HCT116 (cell line): ENCODE measurements around the gene MAP2K5. TPM values are rescaled to one million over a fixed set of nuclear protein-coding genes. Genes with fewer than 3 reads are reported as not detected.

Source experiments
- ATAC-seq: fragments of 200-7000 bp; cut with Tn5 transposase; 2 replicates; pipeline ENCODE4 v1.9.1; 2020; ENCODE audit warnings: mild to moderate bottlenecking, moderate library complexity
- BruUV-seq: library from RNA; stranded (reverse); fragments of 400-500 nt; replicated peaks from 2 replicates; lab custom pipeline; 2021; lab: Mats Ljungman, UMichigan
- CTCF ChIA-PET: fragments of 300-600 bp; sonication (Branson Sonifier 250); formaldehyde crosslinking; loops from one replicate; lab custom pipeline; 2021; ENCODE audit warnings: antibody characterized with exemption; lab: Charles Lee
- POLR2A ChIA-PET: fragments of 300-600, 350-600 bp; sonication (Branson Sonifier 250); formaldehyde crosslinking; loops from one replicate; lab custom pipeline; 2021; ENCODE audit warnings: antibody characterized with exemption; lab: Charles Lee
- RAD21 ChIA-PET, 2 experiments: fragments of 300-600 bp; sonication (Branson Sonifier 250); formaldehyde crosslinking; loops; one replicate each; lab custom pipeline; 2023; ENCODE audit warnings: low total read pairs in 2 of 2; ENCODE audit not compliant: uncharacterized antibody in 2 of 2, unreplicated experiment in 2 of 2, low non-redundant PET in 1 of 2; lab: Charles Lee
- DNase-seq: peaks from one replicate; pipeline ENCODE4 v3.0.0-alpha.2; 2010; ENCODE audit warnings: low read depth, low spot score
- H2AFZ ChIP-seq: fragments of 200-600 bp; shearing (Covaris generic), sonication (generic); 2 replicates; pipeline ENCODE4 v1.6.1; 2017; ENCODE audit warnings: low read depth, mixed run types, mixed read lengths, antibody characterized with exemption, low read length; ENCODE audit not compliant: poor library complexity, severe bottlenecking
- H3K27ac ChIP-seq: 2 replicates; pipeline ENCODE4 v1.5.1; 2012; ENCODE audit warnings: low read depth, low read length
- H3K27me3 ChIP-seq: fragments of 200-600 bp; sonication (generic); 2 replicates; pipeline ENCODE4 v1.6.1; 2016; ENCODE audit warnings: mixed run types, low read length, mixed read lengths; ENCODE audit not compliant: insufficient read depth
- H3K36me3 ChIP-seq, 2 experiments: fragments of 200-500 bp in 1 of 2; fragments of 200-600 bp in 1 of 2; sonication (Bioruptor generic) in 1 of 2; sonication (generic) in 1 of 2; 2 replicates each; pipeline versions ENCODE4 v1.5.1 to v1.6.1; 2014 to 2016; ENCODE audit warnings: low read length in 2 of 2, inconsistent platforms in 1 of 2, mixed read lengths in 1 of 2, mixed run types in 1 of 2; ENCODE audit not compliant: insufficient read depth in 2 of 2, control insufficient read depth in 1 of 2
- H3K4me1 ChIP-seq, 2 experiments: fragments of 200-600 bp in 1 of 2; sonication (generic) in 1 of 2; 2 replicates each; pipeline versions ENCODE4 v1.5.1 to v1.6.1; 2012 to 2017; ENCODE audit warnings: low read length in 2 of 2, inconsistent platforms in 1 of 2, mild to moderate bottlenecking in 1 of 2, mixed read lengths in 1 of 2, mixed run types in 1 of 2, moderate library complexity in 1 of 2; ENCODE audit not compliant: insufficient read depth in 2 of 2, control insufficient read depth in 1 of 2
- H3K4me2 ChIP-seq: fragments of 200-600 bp; sonication (generic); 2 replicates; pipeline ENCODE4 v1.6.1; 2017; ENCODE audit warnings: mixed run types, low read length, mixed read lengths
- H3K4me3 ChIP-seq, 2 experiments: fragments of 200-600 bp in 1 of 2; sonication (generic) in 1 of 2; replicated peaks in 1 of 2; 2 replicates each; pipeline ENCODE4 v1.5.1; 2011 to 2016; ENCODE audit warnings: low read length in 2 of 2, control low read depth in 1 of 2, low read depth in 1 of 2, mild to moderate bottlenecking in 1 of 2, mixed read lengths in 1 of 2, mixed run types in 1 of 2
- H3K79me2 ChIP-seq: fragments of 200-600 bp; sonication (generic); 2 replicates; pipeline ENCODE4 v1.6.1; 2017; ENCODE audit warnings: mild to moderate bottlenecking, mixed run types, low read length, moderate library complexity, mixed read lengths; ENCODE audit not compliant: insufficient read depth
- H3K9ac ChIP-seq: fragments of 200-600 bp; sonication (generic); 2 replicates; pipeline ENCODE4 v1.6.1; 2016; ENCODE audit warnings: low read length, mixed read lengths
- H3K9me2 ChIP-seq: fragments of 200-600 bp; sonication (generic), shearing (Covaris generic); 2 replicates; pipeline ENCODE4 v1.6.1; 2017; ENCODE audit warnings: mixed run types, mild to moderate bottlenecking, moderate library complexity; ENCODE audit not compliant: insufficient read depth
- H3K9me3 ChIP-seq, 2 experiments: fragments of 200-500 bp in 1 of 2; fragments of 200-600 bp in 1 of 2; sonication (Bioruptor generic) in 1 of 2; sonication (generic) in 1 of 2; 2 replicates each; pipeline ENCODE4 v1.6.1; 2014 to 2017; ENCODE audit warnings: low read length in 2 of 2, mixed read lengths in 2 of 2, inconsistent platforms in 1 of 2, low read depth in 1 of 2, mild to moderate bottlenecking in 1 of 2, mixed run types in 1 of 2, moderate library complexity in 1 of 2; ENCODE audit not compliant: control insufficient read depth in 1 of 2, insufficient read depth in 1 of 2
- H4K20me1 ChIP-seq: fragments of 200-600 bp; sonication (generic), shearing (Covaris generic); 2 replicates; pipeline ENCODE4 v1.6.1; 2017; ENCODE audit warnings: mixed run types, mild to moderate bottlenecking, moderate library complexity; ENCODE audit not compliant: insufficient read depth
- CTCF ChIP-seq, 3 experiments: fragments of 200-600 bp in 1 of 3; sonication (generic) in 1 of 3; IDR thresholded peaks in 2 of 3; conservative IDR thresholded peaks in 1 of 3; 2 replicates each; pipeline ENCODE4 v1.5.1; 2012 to 2017; ENCODE audit warnings: low read depth in 2 of 3, low read length in 2 of 3, antibody characterized with exemption in 1 of 3, borderline replicate concordance in 1 of 3, control low read depth in 1 of 3, mild to moderate bottlenecking in 1 of 3, mixed read lengths in 1 of 3, mixed run types in 1 of 3, moderate library complexity in 1 of 3; ENCODE audit not compliant: insufficient read depth in 1 of 3
- EGR1 ChIP-seq: IDR thresholded peaks from 2 replicates; pipeline ENCODE4 v1.6.1; 2012; ENCODE audit warnings: low read depth
- EZH2phosphoT487 ChIP-seq: fragments of 200-600 bp; IDR thresholded peaks from 2 replicates; pipeline ENCODE4 v1.6.1; 2018; ENCODE audit warnings: antibody characterized with exemption, borderline replicate concordance
- FOSL1 ChIP-seq: IDR thresholded peaks from 2 replicates; pipeline ENCODE4 v1.6.1; 2012; ENCODE audit warnings: low read depth
- JUND ChIP-seq: IDR thresholded peaks from 2 replicates; pipeline ENCODE4 v1.6.1; 2012
- POLR2A ChIP-seq: IDR thresholded peaks from 2 replicates; pipeline ENCODE4 v1.7.0; 2011; ENCODE audit warnings: borderline replicate concordance; ENCODE audit not compliant: insufficient read depth, insufficient read length; ENCODE audit errors: extremely low read depth
- SP1 ChIP-seq: IDR thresholded peaks from 2 replicates; pipeline ENCODE4 v1.6.1; 2012; ENCODE audit warnings: low read depth
- TCF7L2 ChIP-seq: IDR thresholded peaks from 2 replicates; pipeline ENCODE4 v1.7.0; 2011; ENCODE audit warnings: borderline replicate concordance, inconsistent platforms; ENCODE audit not compliant: insufficient read depth, insufficient read length; ENCODE audit errors: extremely low read depth
- ZBTB33 ChIP-seq: IDR thresholded peaks from 2 replicates; pipeline ENCODE4 v1.6.1; 2011; ENCODE audit warnings: mild to moderate bottlenecking, low read length, moderate library complexity; ENCODE audit not compliant: insufficient replicate concordance; ENCODE audit errors: extremely low read depth
- intact Hi-C: fragments of 100-400 bp; cut with micrococcal nuclease; formaldehyde crosslinking; loops from 2 replicates; pipeline ENCODE4 v1.10.0; 2022
- total RNA-seq: library from RNA; stranded (reverse); gene quantifications from one replicate; pipeline ENCODE4 v1.2.1, GENCODE V29; 2021; ENCODE audit not compliant: unreplicated experiment

MAP2K5 gene
- total RNA-seq, 1 experiment from 2014 or later: 15.6 TPM

GRCh38 chr15:67701669-67702068 lies 159.2 kb downstream of the MAP2K5 start (continued):
- no peak for TF ChIP-seq CTCF (IDR thresholded peaks at IDR 0.05 in 2 of 3, conservative IDR thresholded peaks at IDR 0.05 in 1 of 3; ENCODE audit: borderline replicate concordance in 1 of 3, insufficient read depth in 1 of 3, low read depth in 2 of 3, low read length in 2 of 3)
- no peak for TF ChIP-seq JUND
- TF ChIP-seq EGR1: no peak
- TF ChIP-seq FOSL1: no peak
- TF ChIP-seq, all 23 proteins: peak for 0

- H4K20me1 ChIP-seq: no peaks in the 10 kb centered on the region
- ChIA-PET RAD21 (no interaction called here), POLR2A (no interaction called here), CTCF (no interaction called here)
- no peaks in the 10 kb centered on the region for H3K27me3 ChIP-seq
- DNase-seq: no peak
- no peaks in the 10 kb centered on the region for H3K4me1 ChIP-seq
- intact Hi-C loops: no loop called here
- TF ChIP-seq EGR1 (no peak), ZBTB33 (no peak), POLR2A (no peak), EZH2phosphoT487 (no peak), TCF7L2 (no peak), SP1 (no peak)
- no peaks in the 10 kb centered on the region for H3K36me3 ChIP-seq
- no peaks in the 10 kb centered on the region for H3K9me3 ChIP-seq
- H3K4me3 ChIP-seq: no peak overlapping the region
- ATAC-seq: no peak
- no peaks in the 10 kb centered on the region for H3K79me2 ChIP-seq
- H3K4me2 ChIP-seq: no peak overlapping the region
- H3K9ac ChIP-seq: no peak overlapping the region
- no peaks in the 10 kb centered on the region for H3K9me2 ChIP-seq
- no peak overlapping the region for H3K27ac ChIP-seq
- BruUV-seq: no TSS peak
- H2AFZ ChIP-seq: no peak overlapping the region
Observed at GRCh38 chr15:67707520-67708283, 165.2 kb downstream of the MAP2K5 start.
